NOMO-1 treated with DMSO at 0.1 percent for 48 hours (cell line): ENCODE data around the gene CLOCK.
A peak's percentile ranks its signal among the peaks of the same experiment; 100 is the strongest.

Experiments used
- DNase-seq: peaks from one replicate; lab custom pipeline; 2025; ENCODE audit not compliant: unreplicated experiment; lab: John Stamatoyannopoulos, UW

CLOCK gene

DNA sequence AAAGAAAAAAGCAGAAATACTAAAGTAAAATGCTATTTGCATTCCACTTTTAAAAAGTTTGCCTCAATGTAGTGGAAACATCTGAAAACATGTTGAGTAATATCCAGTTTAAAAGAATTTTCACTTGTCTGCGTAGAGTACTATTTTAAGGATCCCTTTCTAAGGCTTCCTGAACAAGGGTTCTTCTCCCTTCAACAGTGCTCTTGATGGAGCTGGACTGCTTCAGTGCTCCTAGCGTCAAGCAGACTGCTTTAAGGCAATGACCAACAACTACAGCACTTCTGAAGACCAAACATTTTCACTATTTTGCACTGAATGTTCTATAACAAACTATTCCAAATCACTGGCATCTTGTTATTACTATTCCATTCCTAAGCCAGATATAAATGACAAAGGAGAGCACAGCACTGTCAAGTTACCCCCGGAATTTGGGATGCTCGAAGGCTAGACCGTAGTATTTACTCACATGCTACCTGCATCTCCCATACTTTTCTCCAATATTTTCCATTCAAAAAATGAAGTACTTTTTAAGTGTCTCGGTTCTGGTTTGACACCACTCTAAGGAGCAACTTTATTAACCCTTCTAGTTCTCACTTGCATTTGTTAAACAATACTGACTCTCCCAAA is 114.9 kb downstream of the CLOCK start:
- no peak for DNase-seq

DNA sequence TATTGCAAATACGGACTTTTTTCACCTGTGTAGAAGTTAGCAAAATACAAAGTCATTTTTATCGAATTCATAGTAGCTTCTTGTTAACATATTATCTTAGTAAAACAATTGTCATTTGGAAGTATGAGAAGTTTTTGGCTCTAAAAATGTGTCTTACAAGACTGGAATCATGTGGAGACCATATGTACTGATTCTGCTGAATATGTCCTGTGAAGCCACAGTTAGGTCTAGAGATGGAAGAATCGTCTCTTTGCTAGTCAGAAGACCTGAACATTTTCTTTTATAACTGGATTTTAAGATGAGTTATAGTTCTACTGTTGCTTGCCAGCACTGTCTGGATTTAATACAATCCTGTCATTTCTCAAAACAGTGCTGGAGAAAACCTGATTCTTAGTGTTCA is 121.9 kb downstream of the CLOCK start:
- DNase-seq = no peak

- no peak for DNase-seq
Measured at GRCh38 chr4:55416176-55416575, 130.5 kb downstream of the CLOCK start.

DNA sequence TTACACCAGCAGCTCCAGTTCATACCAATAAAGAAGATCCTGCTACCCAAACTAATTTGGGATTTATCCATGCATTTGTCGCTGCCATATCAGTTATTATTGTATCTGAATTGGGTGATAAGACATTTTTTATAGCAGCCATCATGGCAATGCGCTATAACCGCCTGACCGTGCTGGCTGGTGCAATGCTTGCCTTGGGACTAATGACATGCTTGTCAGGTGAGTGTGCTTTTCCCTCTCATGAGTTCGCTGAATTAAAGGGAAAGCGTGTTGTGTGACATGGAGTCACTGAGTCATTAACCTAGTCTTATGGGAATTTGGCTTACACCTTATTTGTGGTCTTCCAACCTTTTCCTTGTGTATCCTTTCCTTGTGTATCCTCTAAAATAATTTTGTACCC is 135.1 kb downstream of the CLOCK start:
- no peak for DNase-seq

DNA sequence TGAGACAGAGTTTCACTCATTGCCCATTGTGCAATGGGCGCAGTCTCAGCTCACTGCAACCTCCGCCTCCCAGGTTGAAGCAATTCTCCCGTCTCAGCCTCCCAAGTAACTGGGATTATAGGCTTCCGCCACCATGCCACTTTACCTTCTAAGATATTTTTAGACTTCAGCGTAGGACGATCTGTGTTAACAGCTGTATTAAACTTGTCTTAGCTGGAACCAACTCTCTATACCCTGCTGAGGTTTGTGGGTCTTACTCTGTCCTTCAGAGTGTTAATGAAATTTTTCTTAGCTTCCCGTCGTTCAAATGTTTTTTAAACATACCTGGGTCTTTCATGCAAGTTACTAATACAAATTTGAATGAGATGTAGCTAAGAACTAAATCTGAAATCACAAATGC is 136.3 kb downstream of the CLOCK start:
- no peak for DNase-seq

DNA sequence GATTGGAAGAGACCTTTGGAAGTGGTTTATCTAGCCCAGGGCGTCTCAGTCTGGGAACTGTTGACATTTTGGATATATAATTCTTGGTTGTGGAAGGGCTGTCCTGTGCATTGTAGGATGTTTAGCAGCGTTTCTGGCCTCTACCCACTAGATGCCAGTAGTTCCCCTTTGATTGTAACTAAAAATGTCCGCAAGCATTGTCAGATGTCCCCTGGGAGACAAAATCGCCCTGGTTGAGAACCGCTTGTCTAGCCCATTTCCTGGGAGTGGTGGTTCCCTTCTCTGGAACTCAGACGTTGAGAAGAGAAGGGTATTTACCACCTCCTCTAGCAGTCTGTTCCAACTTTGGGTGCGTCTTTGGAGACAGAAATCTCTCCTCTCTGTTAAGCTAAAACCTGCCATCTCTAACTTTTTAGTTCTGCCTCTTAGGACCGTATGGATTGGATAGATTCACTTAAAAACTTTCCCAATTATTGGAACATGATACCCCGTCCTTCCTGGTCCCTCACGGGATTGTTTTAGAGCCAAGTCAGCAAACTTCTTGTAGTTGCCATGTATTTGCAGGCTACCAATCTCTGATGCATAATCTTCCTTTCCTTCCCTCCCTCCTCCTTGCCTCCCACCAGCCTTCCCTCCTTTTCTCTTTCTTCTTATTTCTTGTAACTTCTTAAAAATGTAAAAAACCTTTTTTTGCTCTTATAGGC is 137.1 kb downstream of the CLOCK start:
- no peak for DNase-seq

- DNase-seq = no peak
Measured at GRCh38 chr4:55407764-55408163, 138.9 kb downstream of the CLOCK start.

DNA sequence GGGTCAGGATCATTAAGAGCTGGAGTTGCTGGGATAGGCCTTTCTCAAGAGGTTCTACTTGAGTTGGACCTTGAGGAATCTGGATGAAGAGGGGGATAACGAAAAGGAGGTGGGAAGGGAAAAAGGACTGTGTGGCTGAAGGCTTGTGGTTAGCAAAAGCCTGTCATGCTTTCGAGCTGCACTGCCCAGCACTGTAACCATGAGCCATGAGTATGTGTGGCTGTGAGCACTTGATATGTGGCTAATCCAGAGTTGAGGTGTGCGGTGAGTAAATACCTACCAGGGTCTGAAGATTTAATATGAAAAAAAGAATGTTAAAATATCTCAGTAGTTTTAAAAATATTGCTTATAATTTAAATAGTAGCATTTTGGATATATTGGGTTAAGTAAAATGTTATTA is 139.6 kb downstream of the CLOCK start:
- DNase-seq = no peak

GRCh38 chr4:55406545-55406944 is 140.2 kb downstream of the CLOCK start:
- no peak for DNase-seq

GRCh38 chr4:55405073-55405472 is 141.6 kb downstream of the CLOCK start:
- DNase-seq = no peak

GRCh38 chr4:55399581-55399980 is 147.1 kb downstream of the CLOCK start:
- peak; percentile 6 for DNase-seq

- no peak for DNase-seq
Measured at GRCh38 chr4:55398966-55399365, 147.7 kb downstream of the CLOCK start.

DNA sequence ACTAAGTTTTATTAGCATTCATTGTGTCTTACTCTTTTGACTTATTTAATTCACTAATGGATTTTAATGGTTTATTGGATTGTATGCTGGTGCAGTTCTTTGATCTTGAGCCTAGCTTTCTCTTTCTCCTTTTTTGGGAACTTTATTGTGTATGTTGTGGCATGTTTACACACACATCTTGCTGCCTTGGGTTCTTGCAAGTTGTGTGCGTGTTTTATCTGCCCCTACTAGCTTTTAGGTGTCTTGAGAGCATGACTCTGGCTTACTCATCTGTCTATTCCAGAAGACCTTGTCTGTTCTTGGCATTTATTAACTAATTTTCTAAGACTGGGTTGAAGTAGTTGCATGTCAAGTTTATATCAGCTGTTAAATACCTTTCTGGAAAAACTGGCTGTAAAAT is 148.2 kb downstream of the CLOCK start:
- no peak for DNase-seq

DNA sequence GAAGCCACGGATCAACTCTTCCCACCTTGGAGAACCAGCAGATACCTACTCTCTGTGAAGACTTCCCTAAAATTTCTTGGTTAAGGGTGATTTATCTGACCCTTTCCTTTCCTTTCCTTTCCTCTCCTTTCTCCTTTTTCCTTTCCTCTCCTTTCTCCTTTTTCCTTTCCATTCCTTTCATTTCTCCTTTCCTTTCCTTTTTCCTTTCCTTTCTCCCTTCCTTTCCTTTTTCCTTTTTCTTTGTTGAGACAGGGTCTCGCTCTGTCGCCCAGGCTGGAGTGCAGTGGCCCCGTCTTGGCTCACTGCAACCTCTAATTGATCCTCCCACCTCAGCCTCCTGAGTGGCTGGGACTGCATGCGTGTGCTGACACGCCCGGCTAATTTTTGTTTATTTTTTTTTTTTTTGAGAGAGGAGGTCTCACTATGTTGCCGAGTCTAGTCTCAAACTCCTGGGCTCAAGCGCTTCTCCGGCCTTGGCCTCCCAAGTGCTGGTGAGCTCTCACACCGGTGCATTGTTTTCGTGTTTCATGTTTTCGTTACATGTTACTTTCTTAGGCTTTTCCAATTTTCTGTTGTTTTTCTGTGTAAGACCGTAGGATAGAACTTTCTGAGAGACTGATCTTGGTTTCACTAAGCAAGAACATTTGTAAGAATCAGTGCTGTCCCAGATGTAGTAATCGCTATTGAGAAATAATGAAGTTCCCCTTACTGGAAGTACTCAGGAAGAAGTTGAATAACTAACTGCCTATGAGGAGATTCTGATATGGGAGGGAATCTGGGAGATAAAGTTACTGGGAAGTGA is 149.0 kb downstream of the CLOCK start:
- peak; percentile 56 for DNase-seq

DNA sequence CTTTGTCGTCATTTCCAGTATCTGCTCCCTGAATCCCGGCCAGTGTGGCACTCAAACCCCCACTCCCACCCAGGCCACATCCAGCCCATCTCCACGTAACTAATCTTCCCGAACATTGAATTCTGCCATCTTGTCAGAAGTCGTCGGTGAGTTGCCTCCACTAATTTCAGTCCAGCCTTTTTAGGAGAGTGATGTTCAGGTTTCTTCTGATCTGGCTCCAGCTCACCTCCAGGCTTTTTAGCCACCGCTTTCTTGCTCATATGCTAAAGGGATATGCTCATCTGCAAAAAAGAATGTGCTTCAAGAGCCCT is 149.6 kb downstream of the CLOCK start:
- DNase-seq = no peak

GRCh38 chr4:55396308-55397125 is 150.2 kb downstream of the CLOCK start:
- DNase-seq = peak; percentile 24

DNA sequence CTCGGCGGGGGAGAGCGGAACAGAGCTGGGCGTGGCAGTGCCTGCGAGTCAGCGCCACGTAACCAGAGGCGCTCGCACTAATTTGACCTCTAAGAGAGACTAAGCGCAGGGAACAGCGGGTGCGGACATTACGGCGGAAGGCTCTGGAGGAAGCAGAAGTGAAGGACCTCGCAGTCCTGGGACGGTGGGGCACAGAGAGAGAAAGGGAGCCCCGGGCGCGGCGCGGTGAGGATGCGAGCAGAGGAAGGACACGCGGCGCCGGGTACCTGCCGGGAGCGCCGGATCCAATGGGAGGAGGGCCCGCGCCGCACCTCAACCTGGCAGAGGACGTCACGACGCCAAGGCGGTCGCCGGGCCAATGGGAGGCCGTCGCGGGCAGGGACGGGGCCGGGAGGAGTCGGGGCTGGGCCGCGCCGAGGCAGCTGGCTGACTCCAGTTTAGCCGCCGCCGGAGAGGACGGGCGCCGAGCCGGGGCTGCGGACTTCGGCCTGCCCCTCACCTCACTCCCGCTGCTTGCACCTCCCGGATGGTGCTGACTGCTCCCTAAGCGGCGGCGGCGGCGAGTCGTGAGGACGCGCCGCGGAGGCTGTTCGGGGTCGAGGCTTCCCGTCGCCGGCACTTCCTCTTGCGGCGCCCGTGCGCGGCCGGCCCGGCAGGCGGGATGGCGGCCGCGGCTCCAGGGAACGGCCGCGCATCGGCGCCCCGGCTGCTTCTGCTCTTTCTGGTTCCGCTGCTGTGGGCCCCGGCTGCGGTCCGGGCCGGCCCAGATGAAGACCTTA is 151.0 kb downstream of the CLOCK start, which contains the start of gene TMEM165:
TMEM165 (plus strand) TSS at position 429 of the 779 bp plus-strand sequence; CDS start at position 662, 233 bp downstream.
- peak; percentile 90 for DNase-seq

DNA sequence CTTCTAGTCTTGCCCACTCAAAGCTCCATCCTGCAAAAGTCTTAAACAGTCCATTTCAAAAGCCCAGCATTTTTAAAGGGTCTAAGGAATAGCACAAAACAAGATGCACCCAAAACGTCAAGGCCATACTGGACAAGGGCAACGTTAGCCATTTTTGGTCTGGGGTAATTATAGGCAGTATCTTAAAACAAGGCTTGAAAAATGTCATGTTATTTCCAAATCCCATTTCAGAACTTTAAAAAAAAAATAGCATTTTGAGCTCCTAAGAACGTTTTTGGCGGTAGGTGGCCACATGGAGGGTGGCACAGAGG is 151.5 kb downstream of the CLOCK start:
- DNase-seq = no peak

- no peak for DNase-seq
Measured at GRCh38 chr4:55393461-55394320, 153.0 kb downstream of the CLOCK start.

DNA sequence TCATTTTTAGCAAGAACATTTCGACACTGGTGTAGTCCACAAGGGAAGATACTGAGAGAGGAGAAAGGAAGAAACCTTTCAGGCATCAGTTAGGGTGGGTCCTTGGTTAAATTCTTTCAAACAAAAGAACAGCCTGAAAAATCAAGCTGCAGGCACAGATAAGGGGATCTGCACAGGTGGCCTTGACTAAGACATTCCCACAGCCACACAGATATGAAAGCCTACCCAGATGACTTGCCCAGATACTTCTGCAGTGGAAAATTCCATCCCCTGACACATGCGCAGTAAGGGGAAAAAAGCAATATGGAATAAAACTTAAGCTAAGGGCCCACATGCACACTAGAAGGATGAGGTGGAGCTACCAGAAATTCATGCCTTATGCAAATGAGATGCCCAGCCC is 159.9 kb downstream of the CLOCK start:
- DNase-seq = no peak
